C4-2B (cell line): ENCODE data around the gene TEAD2.

Experiments used
- H3K27ac ChIP-seq: fragments of 450-650 bp; 2 replicates; pipeline ENCODE4 v1.5.1; 2017
- CTCF ChIP-seq: fragments of 450-650 bp; conservative IDR thresholded peaks from 2 replicates; pipeline ENCODE4 v1.5.1; 2017; ENCODE audit warnings: mild to moderate bottlenecking
- ZFX ChIP-seq: fragments of 450-650 bp; IDR thresholded peaks from 2 replicates; pipeline ENCODE4 v1.6.1; 2017

TEAD2 gene

DNA sequence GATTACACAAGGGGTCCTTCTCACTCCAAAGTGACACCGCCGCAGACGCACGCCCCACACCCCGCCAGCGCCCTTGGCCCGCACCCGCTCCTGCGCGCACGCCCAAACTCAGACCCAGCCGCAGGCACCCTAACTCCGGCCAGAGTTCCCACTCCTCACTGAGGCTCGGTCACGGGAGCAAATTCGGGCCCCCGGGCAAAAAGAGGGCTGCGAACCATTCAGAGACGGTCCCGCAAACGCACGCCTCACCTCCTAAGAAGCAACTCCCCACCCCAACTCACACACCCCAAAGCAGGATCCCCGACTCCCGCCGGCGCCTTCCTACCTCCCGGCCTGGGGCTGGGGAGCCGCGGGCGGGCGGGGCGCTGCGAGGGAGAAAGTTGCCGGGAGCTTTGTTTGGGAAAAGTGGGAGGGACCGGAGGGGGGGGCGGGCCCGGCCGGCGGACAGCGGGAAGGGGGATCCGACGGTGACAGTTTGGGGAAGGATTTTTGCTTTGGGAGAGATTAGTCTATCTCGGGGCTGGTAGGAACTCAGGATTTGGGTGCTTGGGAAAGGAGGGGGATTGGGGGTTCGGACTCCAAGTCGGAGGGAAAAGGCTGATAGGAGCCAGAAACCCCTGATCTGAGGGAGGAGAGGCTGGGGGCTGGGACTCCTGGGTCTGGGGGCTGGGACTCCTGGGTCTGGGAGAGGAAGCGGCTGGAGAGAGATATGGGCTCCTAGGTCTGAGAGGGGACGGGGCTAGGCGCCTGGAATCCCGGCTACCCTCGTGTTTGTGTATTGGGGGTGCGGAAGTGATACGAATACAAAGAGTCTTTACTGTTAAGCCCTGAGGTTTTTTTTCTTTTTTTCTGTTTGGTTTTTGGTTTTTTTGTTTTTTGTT lies at the start of gene TEAD2:
TSS of gene TEAD2 (minus strand) at position 369 of the 881 bp plus-strand sequence. CDS start 2,341 bp downstream, outside the sequence.
- no peak for TF ChIP-seq ZFX
- no peak for TF ChIP-seq CTCF
- peak within 1 kb of the TSS; percentile 78 for H3K27ac ChIP-seq

DNA sequence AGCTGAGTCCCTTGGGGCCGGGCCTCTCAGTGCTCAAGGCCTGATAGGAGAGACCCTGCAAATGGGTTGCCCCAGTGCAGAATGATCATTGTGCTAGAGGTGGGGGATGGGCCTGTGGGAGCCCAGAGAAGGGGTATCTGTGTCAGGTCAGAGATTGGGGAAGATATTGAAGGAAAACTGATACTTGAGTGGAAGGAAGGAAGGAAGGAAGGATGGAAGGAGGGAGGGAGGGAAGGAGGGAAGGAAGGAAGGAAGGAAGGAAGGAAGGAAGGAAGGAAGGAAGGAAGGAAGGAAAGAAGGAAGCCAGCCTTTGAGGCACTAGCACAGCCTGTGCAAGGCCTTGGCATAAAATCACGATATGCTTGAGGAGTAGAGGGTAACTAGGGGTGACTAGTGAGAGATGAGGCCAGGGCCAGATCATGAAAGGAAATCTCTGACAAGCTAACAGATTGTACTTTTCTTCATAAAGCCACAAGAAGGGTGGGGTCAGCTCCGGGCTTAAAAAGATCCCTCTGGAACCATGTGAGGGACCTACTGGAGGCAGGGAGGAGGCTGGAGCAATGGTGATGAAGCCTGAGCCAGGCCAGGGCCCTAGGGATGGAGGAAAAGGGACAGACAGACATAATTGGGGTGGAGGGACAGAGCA lies 49.6 kb upstream of the TEAD2 start:
- no peak overlapping the region for H3K27ac ChIP-seq
- TF ChIP-seq ZFX: no peak
- TF ChIP-seq CTCF: no peak

- TF ChIP-seq CTCF (no peak), ZFX (no peak)
- no peak overlapping the region for H3K27ac ChIP-seq
These were observed 47.3 kb upstream of the TEAD2 start for GRCh38 chr19:49409441-49410029.

GRCh38 chr19:49408816-49409440 lies 46.7 kb upstream of the TEAD2 start:
- no peak overlapping the region for H3K27ac ChIP-seq
- no peak for TF ChIP-seq CTCF
- no peak for TF ChIP-seq ZFX

GRCh38 chr19:49407482-49408015 lies 45.3 kb upstream of the TEAD2 start:
- H3K27ac ChIP-seq: no peak overlapping the region
- no peak for TF ChIP-seq CTCF
- TF ChIP-seq ZFX: no peak

- TF ChIP-seq CTCF (no peak), ZFX (no peak)
- no peak overlapping the region for H3K27ac ChIP-seq
These were observed 44.9 kb upstream of the TEAD2 start for GRCh38 chr19:49407079-49407478.
